ENCODE data around the gene MTRF1. TPM values are rescaled to one million over a fixed set of nuclear protein-coding genes. Genes with fewer than 3 reads are reported as not detected.

The MTRF1 gene
- total and polyA plus RNA-seq, 2 of the 4 experiments (the other 2 are of a cell fraction) = 9.7 to 12.4 TPM

DNA sequence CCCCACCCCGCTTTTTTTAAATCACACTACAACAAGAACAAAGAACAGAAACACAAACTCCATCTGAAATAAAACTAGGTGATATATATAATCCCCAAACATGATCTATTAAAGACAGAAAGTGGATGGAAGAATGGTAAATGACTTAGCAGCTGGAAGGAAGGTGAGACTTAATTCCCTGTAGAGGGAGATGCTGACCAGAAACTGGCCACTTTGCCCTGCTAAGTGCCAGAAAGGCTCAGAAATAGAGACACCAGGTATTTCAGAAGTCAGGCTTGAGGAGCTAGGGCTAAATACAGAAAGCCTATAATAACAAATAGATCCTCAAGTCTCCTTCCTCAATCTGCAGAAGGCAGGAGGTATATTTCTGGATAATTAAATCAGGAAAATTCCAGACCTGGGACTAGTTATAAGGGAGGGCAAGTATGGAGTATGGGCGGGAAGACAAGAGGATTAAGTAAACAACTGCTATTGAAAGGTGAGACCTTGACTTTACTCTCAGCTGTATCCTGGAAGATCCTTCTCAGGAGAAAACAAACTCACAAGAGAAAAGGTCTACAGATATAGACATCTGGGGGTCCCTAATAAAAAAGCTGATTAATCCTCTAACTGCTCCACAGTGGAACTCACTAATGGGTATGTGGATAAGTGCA, 32.2 kb downstream of the MTRF1 start:
- Histone ChIP-seq H3K79me1 (ENCODE audit: low read depth in 1 of 2, low read length in 2 of 2) (no peaks in the 10 kb centered on the region), H4K8ac (ENCODE audit: low read depth in 2 of 2, low read length in 2 of 2) (no peak overlapping the region), H3K4me1 (ENCODE audit: control insufficient read depth, insufficient read depth, low read length) (peaks cover 2% of the 10 kb centered on the region; the same call in 1 of the 2 replicates), H3K4me3 (ENCODE audit: insufficient read depth, low read depth, low read length) (no peak overlapping the region), H3K23ac (ENCODE audit: low read depth, low read length) (no peak overlapping the region), H3K18ac (ENCODE audit: low read depth, low read length) (no peak overlapping the region), H3K4ac (ENCODE audit: low read depth, low read length) (no peak overlapping the region), H4K5ac (ENCODE audit: low read depth, low read length) (no peak overlapping the region), H2BK5ac (ENCODE audit: low read depth, low read length, poor library complexity, severe bottlenecking) (no peak overlapping the region), H3K27ac (ENCODE audit: insufficient read depth, low read length) (no peak overlapping the region), H3K14ac (replicated peaks; ENCODE audit: low read depth, low read length) (no peak overlapping the region), H3K36me3 (ENCODE audit: control insufficient read depth, insufficient read depth, low read length) (peaks cover 9% of the 10 kb centered on the region), H3K27me3 (ENCODE audit: control insufficient read depth, insufficient read depth, low read length) (no peaks in the 10 kb centered on the region), H4K91ac (ENCODE audit: insufficient read depth, low read depth, low read length) (no peak overlapping the region), H3K9me3 (ENCODE audit: control insufficient read depth, insufficient read depth, low read length) (no peaks in the 10 kb centered on the region), H4K20me1 (ENCODE audit: insufficient read depth, low read length) (no peaks in the 10 kb centered on the region), H2BK20ac (ENCODE audit: low read depth, low read length) (no peak overlapping the region), H3K56ac (ENCODE audit: extremely low read depth, insufficient read depth, low read length) (no peak overlapping the region), H2AK5ac (ENCODE audit: low read depth, low read length) (no peak overlapping the region), H2AFZ (replicated peaks; ENCODE audit: low read length, poor library complexity) (no peak overlapping the region), H3K9me1 (ENCODE audit: insufficient read depth, low read length) (0 out of 2 replicates have a peak, but pooled peaks cover 2% of the 10 kb centered on the region), H2BK15ac (ENCODE audit: low read depth, low read length) (no peak overlapping the region), H3K9ac (ENCODE audit: low read depth, low read length) (no peak overlapping the region), H2AK9ac (replicated peaks; ENCODE audit: low read depth, low read length, poor library complexity) (no peak overlapping the region), H3K4me2 (ENCODE audit: low read depth, low read length) (no peak overlapping the region), H2BK120ac (ENCODE audit: low read depth, low read length) (no peak overlapping the region)
- POLR2A ChIA-PET (ENCODE audit: unreplicated experiment) = no interaction called here
- TF ChIP-seq MAZ (IDR thresholded peaks at IDR 0.05; ENCODE audit: borderline replicate concordance, low read depth, low read length) (no peak), RFX5 (IDR thresholded peaks at IDR 0.05; ENCODE audit: low read depth, low read length) (no peak), SMC3 (IDR thresholded peaks at IDR 0.05; ENCODE audit: low read depth, low read length) (no peak), NFE2L2 (IDR thresholded peaks at IDR 0.05; ENCODE audit: low read depth, low read length) (no peak), RCOR1 (IDR thresholded peaks at IDR 0.05; ENCODE audit: insufficient replicate concordance, low read length) (no peak), RAD21 (IDR thresholded peaks at IDR 0.05; ENCODE audit: low read length) (no peak), POLR2A (IDR thresholded peaks at IDR 0.05; ENCODE audit: low read depth, low read length) (no peak), FOS (IDR thresholded peaks at IDR 0.05; ENCODE audit: low read depth, low read length) (no peak), BHLHE40 (IDR thresholded peaks at IDR 0.05; ENCODE audit: low read depth, low read length) (no peak), MXI1 (IDR thresholded peaks at IDR 0.05; ENCODE audit: borderline replicate concordance, low read depth, low read length) (no peak), CHD1 (IDR thresholded peaks at IDR 0.05; ENCODE audit: low read depth, low read length) (no peak), MAFK (IDR thresholded peaks at IDR 0.05; ENCODE audit: low read depth, low read length) (no peak), CEBPB (IDR thresholded peaks at IDR 0.05; ENCODE audit: low read depth, low read length) (no peak)
- TF ChIP-seq, protein P1, sequence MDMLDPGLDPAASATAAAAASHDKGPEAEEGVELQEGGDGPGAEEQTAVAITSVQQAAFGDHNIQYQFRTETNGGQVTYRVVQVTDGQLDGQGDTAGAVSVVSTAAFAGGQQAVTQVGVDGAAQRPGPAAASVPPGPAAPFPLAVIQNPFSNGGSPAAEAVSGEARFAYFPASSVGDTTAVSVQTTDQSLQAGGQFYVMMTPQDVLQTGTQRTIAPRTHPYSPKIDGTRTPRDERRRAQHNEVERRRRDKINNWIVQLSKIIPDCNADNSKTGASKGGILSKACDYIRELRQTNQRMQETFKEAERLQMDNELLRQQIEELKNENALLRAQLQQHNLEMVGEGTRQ (IDR thresholded peaks at IDR 0.05; ENCODE audit: low read depth, low read length) = no peak
- TF ChIP-seq, protein P2, sequence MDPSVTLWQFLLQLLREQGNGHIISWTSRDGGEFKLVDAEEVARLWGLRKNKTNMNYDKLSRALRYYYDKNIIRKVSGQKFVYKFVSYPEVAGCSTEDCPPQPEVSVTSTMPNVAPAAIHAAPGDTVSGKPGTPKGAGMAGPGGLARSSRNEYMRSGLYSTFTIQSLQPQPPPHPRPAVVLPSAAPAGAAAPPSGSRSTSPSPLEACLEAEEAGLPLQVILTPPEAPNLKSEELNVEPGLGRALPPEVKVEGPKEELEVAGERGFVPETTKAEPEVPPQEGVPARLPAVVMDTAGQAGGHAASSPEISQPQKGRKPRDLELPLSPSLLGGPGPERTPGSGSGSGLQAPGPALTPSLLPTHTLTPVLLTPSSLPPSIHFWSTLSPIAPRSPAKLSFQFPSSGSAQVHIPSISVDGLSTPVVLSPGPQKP (IDR thresholded peaks at IDR 0.05; ENCODE audit: borderline replicate concordance, low read depth, low read length) = no peak
- TF ChIP-seq, protein P3, sequence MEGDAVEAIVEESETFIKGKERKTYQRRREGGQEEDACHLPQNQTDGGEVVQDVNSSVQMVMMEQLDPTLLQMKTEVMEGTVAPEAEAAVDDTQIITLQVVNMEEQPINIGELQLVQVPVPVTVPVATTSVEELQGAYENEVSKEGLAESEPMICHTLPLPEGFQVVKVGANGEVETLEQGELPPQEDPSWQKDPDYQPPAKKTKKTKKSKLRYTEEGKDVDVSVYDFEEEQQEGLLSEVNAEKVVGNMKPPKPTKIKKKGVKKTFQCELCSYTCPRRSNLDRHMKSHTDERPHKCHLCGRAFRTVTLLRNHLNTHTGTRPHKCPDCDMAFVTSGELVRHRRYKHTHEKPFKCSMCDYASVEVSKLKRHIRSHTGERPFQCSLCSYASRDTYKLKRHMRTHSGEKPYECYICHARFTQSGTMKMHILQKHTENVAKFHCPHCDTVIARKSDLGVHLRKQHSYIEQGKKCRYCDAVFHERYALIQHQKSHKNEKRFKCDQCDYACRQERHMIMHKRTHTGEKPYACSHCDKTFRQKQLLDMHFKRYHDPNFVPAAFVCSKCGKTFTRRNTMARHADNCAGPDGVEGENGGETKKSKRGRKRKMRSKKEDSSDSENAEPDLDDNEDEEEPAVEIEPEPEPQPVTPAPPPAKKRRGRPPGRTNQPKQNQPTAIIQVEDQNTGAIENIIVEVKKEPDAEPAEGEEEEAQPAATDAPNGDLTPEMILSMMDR (conservative IDR thresholded peaks at IDR 0.05; ENCODE audit: low read depth, low read length) = no peak
- dilution Hi-C loops (cut with HindIII; ENCODE audit: low sequenced_read_pairs, unreplicated experiment) (no loop called here), in situ Hi-C loops (cut with MboI; ENCODE audit: low sequenced_read_pairs) (no loop called here), intact Hi-C loops (cut with micrococcal nuclease) (no loop called here)
- no CpG with 5 or more reads among the region's 2 CpGs for WGBS, 2 experiments (ENCODE audit: extremely low coverage in 2 of 2, insufficient read length in 1 of 2)
- CTCF ChIA-PET = interaction anchor here (1.7 kb wide), 1 partner anchor 8 kb away, joined by 3 read pairs; no protein-coding TSS in a partner anchor
- DNase-seq = no peak
- no TSS peak for BruUV-seq (replicated peaks)
- no peak for ATAC-seq (ENCODE audit: low read depth)

Measured in IMR-90 (cell line).